Ovary (tissue), 9 donors: Measurements from ENCODE around the gene SNX21. TPM values are rescaled to one million over a fixed set of nuclear protein-coding genes. Genes with fewer than 3 reads are reported as not detected.
A peak's percentile ranks its signal among the peaks of the same experiment; 100 is the strongest.
"Not testable (repeated sequence)": the region's sequence is repeated elsewhere in the genome, so short reads cannot be mapped to it uniquely, and the experiment has no call there.

ENCODE experiments used
- DNase-seq, 5 donors: peaks; one replicate each; pipeline ENCODE4 v3.0.0-alpha.2; 2019 to 2020
- H3K27ac ChIP-seq, 2 donors: fragments of 200-600 bp; one replicate each; pipeline versions ENCODE4 v1.5.1 to v1.8.0; 2019 to 2022
- H3K27me3 ChIP-seq: fragments of 200-600 bp; one replicate; pipeline ENCODE4 v1.8.0; 2022
- H3K36me3 ChIP-seq: fragments of 200-600 bp; sonication (generic); one replicate; pipeline ENCODE4 v1.5.1; 2019
- H3K4me1 ChIP-seq: one replicate; pipeline ENCODE4 v1.8.1; 2013; ENCODE audit warnings: mild to moderate bottlenecking, moderate library complexity; ENCODE audit not compliant: insufficient read depth
- H3K4me3 ChIP-seq: fragments of 200-600 bp; sonication (generic); one replicate; pipeline ENCODE4 v1.5.1; 2017
- H3K9me3 ChIP-seq, 2 donors: fragments of 200-600 bp in 1 of 2; sonication (generic) in 1 of 2; one replicate each; pipeline versions ENCODE4 v1.5.1 to v1.8.1; 2013 to 2019; ENCODE audit warnings: mild to moderate bottlenecking in 1 of 2, moderate library complexity in 1 of 2
- EP300 ChIP-seq: sonication (generic); formaldehyde crosslinking; IDR thresholded peaks from one replicate; pipeline ENCODE4 v1.6.1; 2017; ENCODE audit warnings: antibody characterized with exemption
- POLR2A ChIP-seq: fragments of 450-650 bp; IDR thresholded peaks from one replicate; pipeline ENCODE4 v1.6.1; 2017; ENCODE audit warnings: antibody characterized with exemption, mild to moderate bottlenecking, moderate library complexity
- WGBS, 3 donors: extraction: QIAGEN DNeasy Blood & Tissue Kit in 1 of 3; methylation state at CpG; one replicate each; pipeline versions ENCODE4 v1.1.5 to v1.1.7; 2013 to 2017; 5-methylcytosine and 5-hydroxymethylcytosine counted together
- intact Hi-C, 4 donors: fragments of 100-400 bp; cut with DNase I; formaldehyde crosslinking; loops; one replicate each; pipeline versions ENCODE4 v1.11.0 to v1.15.1; 2022 to 2023
- polyA plus RNA-seq, 2 donors: library from polyadenylated mRNA; stranded (reverse); fragments of 200-250 nt in 1 of 2; fragments of 350-450 nt in 1 of 2; fragmentation: Illumina TruSeq in 1 of 2; extraction: RNeasy Lipid Tissue Mini Kit (QIAGEN cat#74804) in 1 of 2; gene quantifications; one replicate each; pipeline ENCODE4 v1.2.3, GENCODE V29; 2013 to 2014
- total RNA-seq, 7 donors: library from RNA; depleted of rRNA in 2 of 7; stranded (reverse); fragments of >200 nt in 2 of 7; fragmentation: NEBNext Ultra II Directional in 3 of 7; extraction: Animal tissue kit (Norgen Biotek cat#: 25700) in 3 of 7; gene quantifications; one replicate each; pipeline versions ENCODE4 v1.1.0 to v1.2.4, GENCODE V29; 2016 to 2023
- TF ChIP-seq, protein P1 (sequence below), 3 donors: fragments of 450-650 bp in 2 of 3; fragments of 200-600 bp in 1 of 3; IDR thresholded peaks; one replicate each; pipeline versions ENCODE4 v1.5.1 to v1.8.0; 2016 to 2022; ENCODE audit warnings: antibody characterized with exemption in 3 of 3, mild to moderate bottlenecking in 1 of 3
- donor health status: DM: no; HTN: no; CAD: no; lungs with moderate emphysema.
- donor health status: DM: no; HTN: no; CAD: no.
- donor health status: Bipolar disorder and iron deficiency.
- donor health status: DM: yes; HTN: yes; CAD: no.
- donor health status: DM: no; HTN: no; CAD: no.
- donor health status: DM: yes; HTN: yes; CAD: no.

The SNX21 gene
- total and polyA plus RNA-seq, 9 donors: 18.2 to 90.1 (median 68.9) TPM

DNA sequence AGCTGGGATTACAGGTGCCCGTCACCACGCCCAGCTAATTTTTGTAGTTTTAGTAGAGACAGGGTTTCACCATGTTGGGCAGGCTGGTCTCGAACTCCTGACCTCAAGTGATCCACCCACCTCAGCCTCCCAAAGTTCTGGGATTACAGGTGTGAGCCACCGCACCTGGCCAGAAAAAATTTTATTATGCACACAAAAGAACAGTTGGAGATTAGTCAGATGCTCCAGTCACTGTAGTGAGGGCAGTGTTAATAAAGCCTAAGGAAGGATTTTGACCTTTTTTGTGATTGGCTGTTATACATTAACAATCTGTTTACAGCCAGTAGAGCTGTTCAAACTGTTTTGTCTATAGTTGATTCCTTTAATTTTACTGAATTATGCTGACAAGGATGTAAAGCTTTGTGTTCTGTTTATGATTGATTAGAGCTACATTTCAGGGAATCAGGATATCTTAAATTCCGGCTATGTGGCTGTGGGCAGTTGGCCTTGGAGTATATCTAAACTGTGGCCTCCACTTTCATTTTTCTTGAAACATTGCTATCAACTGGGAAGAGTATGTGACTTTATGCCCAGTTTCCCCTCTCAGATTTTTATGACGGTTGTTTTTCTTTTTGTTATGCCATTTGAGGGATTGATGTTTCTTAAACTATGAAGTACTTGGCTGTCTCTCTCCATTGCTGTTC lies 33.7 kb downstream of the SNX21 start:
- H3K27me3 ChIP-seq: no peaks in the 10 kb centered on the region
- TF ChIP-seq, protein P1, sequence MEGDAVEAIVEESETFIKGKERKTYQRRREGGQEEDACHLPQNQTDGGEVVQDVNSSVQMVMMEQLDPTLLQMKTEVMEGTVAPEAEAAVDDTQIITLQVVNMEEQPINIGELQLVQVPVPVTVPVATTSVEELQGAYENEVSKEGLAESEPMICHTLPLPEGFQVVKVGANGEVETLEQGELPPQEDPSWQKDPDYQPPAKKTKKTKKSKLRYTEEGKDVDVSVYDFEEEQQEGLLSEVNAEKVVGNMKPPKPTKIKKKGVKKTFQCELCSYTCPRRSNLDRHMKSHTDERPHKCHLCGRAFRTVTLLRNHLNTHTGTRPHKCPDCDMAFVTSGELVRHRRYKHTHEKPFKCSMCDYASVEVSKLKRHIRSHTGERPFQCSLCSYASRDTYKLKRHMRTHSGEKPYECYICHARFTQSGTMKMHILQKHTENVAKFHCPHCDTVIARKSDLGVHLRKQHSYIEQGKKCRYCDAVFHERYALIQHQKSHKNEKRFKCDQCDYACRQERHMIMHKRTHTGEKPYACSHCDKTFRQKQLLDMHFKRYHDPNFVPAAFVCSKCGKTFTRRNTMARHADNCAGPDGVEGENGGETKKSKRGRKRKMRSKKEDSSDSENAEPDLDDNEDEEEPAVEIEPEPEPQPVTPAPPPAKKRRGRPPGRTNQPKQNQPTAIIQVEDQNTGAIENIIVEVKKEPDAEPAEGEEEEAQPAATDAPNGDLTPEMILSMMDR (IDR thresholded peaks at IDR 0.05): no peak
- TF ChIP-seq EP300: no peak
- no peak for TF ChIP-seq POLR2A
- DNase-seq: peak in 1 of 5 donors; percentile 17
- H3K4me3 ChIP-seq: no peak overlapping the region
- peaks cover 1% of the 10 kb centered on the region for H3K4me1 ChIP-seq
- no peaks in the 10 kb centered on the region for H3K9me3 ChIP-seq
- peak overlapping the region in 1 of 2 donors; percentile 69 for H3K27ac ChIP-seq
- H3K36me3 ChIP-seq: no peaks in the 10 kb centered on the region
- WGBS, 3 donors: 55 to 72% (median 66%) methylated on average over 6 of the region's 6 CpGs
- intact Hi-C loops: no loop called here

DNA sequence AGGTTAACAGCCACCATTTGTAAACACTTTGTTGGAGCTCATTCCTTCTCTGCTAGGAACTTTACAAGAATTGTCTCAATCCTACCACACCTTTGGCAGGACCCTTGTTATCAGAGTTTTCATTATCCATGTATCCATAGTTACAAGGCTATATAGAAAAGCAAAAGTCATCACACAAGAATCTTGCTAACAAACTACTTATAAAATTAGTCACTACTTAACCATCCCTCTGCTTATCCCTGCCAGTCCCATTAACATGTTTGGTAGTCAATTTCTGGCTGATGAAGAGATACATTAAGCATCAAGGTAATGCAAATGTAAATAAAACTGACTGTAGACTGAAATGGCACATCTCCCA lies 34.2 kb downstream of the SNX21 start:
- TF ChIP-seq, protein P1 (IDR thresholded peaks at IDR 0.05): no peak
- TF ChIP-seq EP300: no peak
- Histone ChIP-seq H3K36me3 (no peaks in the 10 kb centered on the region), H3K4me3 (no peak overlapping the region), H3K4me1 (peaks cover 1% of the 10 kb centered on the region), H3K27me3 (no peaks in the 10 kb centered on the region), H3K9me3 (no peaks in the 10 kb centered on the region), H3K27ac (peak overlapping the region in 1 of 2 donors; percentile 69)
- intact Hi-C loops: no loop called here
- DNase-seq: no peak

DNA sequence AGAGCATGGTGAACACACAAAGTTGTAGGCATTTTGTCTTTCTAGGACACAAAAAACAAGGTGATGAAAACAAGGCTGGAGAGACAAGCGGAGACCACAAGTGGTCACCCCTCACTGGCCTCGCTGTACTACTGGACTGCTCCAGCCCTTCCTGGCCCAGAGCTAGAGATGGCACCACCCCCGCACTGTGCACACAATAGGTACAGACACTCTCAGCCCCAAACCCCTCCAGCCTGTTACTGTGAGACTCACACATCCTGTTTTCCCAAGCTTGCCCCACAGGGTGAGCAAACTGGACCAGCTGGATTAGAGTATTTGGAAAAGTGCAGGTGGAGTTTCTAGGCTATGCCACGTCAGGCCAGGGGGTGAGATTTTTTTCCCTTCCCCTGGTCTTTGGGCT lies 39.0 kb downstream of the SNX21 start:
- 88 to 93% (median 92%) methylated on average over 4 of the region's 4 CpGs for WGBS, 3 donors
- H3K27ac ChIP-seq: no peak overlapping the region
- DNase-seq: no peak

DNA sequence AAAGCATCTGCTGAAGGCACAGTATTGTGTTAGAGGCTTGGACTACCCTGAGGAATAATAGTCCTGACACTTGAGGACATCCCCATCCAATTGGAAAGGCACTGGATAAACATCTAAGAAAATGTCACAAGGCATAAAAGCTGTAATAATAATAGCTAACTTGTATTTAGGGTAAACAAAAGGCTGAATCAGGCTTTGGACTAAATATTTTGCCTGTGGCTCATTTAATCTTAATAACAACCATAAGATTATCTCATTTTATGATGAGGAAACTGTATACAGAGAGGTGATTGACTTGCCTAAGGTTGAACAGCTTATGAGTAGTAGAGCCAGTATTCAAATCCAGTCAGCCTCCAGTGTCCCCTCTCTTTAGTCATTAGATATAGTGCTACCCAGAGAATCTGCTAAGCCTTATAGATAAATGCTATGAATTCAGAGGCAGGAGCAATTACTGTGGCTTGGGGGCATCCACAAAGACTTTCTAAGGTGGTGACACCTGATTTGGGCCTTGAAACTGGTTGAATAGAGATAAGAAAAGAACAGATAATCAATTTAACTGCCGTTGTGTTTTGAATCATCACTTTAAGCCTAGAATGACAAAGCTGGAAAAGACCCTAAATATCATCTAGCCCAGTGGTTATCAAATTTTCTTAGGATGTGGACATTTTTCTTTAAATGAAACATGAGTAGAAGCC lies 40.0 kb downstream of the SNX21 start:
- no peaks in the 10 kb centered on the region for H3K9me3 ChIP-seq
- H3K4me3 ChIP-seq: no peak overlapping the region
- DNase-seq: no peak
- no peaks in the 10 kb centered on the region for H3K27me3 ChIP-seq
- intact Hi-C loops: no loop called here
- H3K4me1 ChIP-seq: no peaks in the 10 kb centered on the region
- WGBS, 3 donors: 29 to 52% (median 51%) methylated on average over 1 of the region's 1 CpG
- TF ChIP-seq POLR2A: no peak
- TF ChIP-seq EP300: no peak
- TF ChIP-seq, protein P1 (IDR thresholded peaks at IDR 0.05): no peak
- no peak overlapping the region for H3K27ac ChIP-seq
- no peaks in the 10 kb centered on the region for H3K36me3 ChIP-seq

More for the DNA sequence above, 39.0 kb downstream of the SNX21 start:
- no peaks in the 10 kb centered on the region for H3K27me3 ChIP-seq
- intact Hi-C loops: no loop called here
- TF ChIP-seq POLR2A (no peak), EP300 (no peak)
- TF ChIP-seq, protein P1 (IDR thresholded peaks at IDR 0.05): no peak
- H3K9me3 ChIP-seq: no peaks in the 10 kb centered on the region
- H3K36me3 ChIP-seq: no peaks in the 10 kb centered on the region
- no peak overlapping the region for H3K4me3 ChIP-seq
- peaks cover 1% of the 10 kb centered on the region for H3K4me1 ChIP-seq

DNA sequence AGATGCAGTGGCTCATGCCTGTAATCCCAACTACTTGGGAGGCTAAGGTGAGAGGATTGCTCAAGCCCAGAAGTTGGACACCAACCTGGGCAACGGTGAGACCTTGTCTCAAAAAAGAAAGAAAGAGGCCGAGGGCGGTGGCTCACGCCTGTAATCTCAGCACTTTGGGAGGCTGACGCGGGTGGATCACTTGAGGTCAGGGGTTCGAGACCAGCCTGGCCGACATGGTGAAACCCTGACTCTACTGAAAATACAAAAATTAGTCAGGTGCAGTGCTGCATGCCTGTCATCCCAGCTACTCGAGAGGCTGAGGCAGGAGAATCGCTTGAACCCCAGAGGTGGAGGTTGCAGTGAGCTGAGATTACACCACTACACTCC lies 40.5 kb downstream of the SNX21 start:
- peak in 1 of 5 donors; percentile 9 for DNase-seq
- H3K36me3 ChIP-seq, H3K27ac ChIP-seq, H3K27me3 ChIP-seq, H3K4me1 ChIP-seq, intact Hi-C loops, H3K9me3 ChIP-seq, H3K4me3 ChIP-seq: not testable (repeated sequence)
- WGBS, 3 donors: 92 to 94% (median 93%) methylated on average over 10 of the region's 10 CpGs
